ENCODE results near the gene PINK1.

PINK1 gene

GRCh38 chr1:20654104-20654690, 20.9 kb downstream of the PINK1 start:
- Histone ChIP-seq H3K9ac (ENCODE audit: low read length) (no peak overlapping the region), H3K23ac (ENCODE audit: low read length) (no peak overlapping the region), H3K79me2 (ENCODE audit: control insufficient read depth, insufficient read depth, low read length, poor library complexity) (no peaks in the 10 kb centered on the region), H3K79me1 (ENCODE audit: low read length) (no peaks in the 10 kb centered on the region), H2BK5ac (ENCODE audit: low read depth, low read length, poor library complexity) (no peak overlapping the region), H3K9me3 (ENCODE audit: insufficient read depth, low read depth, low read length) (no peaks in the 10 kb centered on the region), H2BK120ac (ENCODE audit: insufficient read depth, low read length, poor library complexity) (no peak overlapping the region), H2AK5ac (ENCODE audit: low read length) (no peak overlapping the region), H3K36me3 (ENCODE audit: control insufficient read depth in 1 of 2, insufficient read depth in 2 of 2, low read length in 2 of 2) (peaks cover 60 to 71% of the 10 kb centered on the region in 2 experiments), H3K4me3 (ENCODE audit: low read depth, low read length) (no peak overlapping the region), H3K18ac (ENCODE audit: low read length) (no peak overlapping the region), H3K14ac (ENCODE audit: low read length) (no peak overlapping the region), H2AFZ (ENCODE audit: insufficient read depth, low read length, poor library complexity) (no peak overlapping the region), H3K27ac (ENCODE audit: low read depth, low read length) (no peak overlapping the region), H3K4me1 (ENCODE audit: control insufficient read depth in 1 of 2, insufficient read depth in 2 of 2, low read length in 2 of 2) (no peaks in the 10 kb centered on the region), H4K8ac (ENCODE audit: low read depth, low read length) (no peak overlapping the region), H2BK12ac (ENCODE audit: low read length) (no peak overlapping the region), H4K91ac (ENCODE audit: low read depth, low read length) (no peak overlapping the region), H3K27me3 (ENCODE audit: insufficient read depth, low read length) (no peaks in the 10 kb centered on the region), H3K4ac (ENCODE audit: low read depth, low read length) (no peak overlapping the region), H3K4me2 (ENCODE audit: low read length) (no peak overlapping the region), H4K12ac (ENCODE audit: low read depth, low read length) (no peak overlapping the region)
- WGBS (ENCODE audit: extremely low coverage, insufficient coverage, insufficient read length) = no CpG with 5 or more reads among the region's 20 CpGs
- DNase-seq = no peak

- no peak overlapping the region for H2BK120ac ChIP-seq (ENCODE audit: insufficient read depth, low read length, poor library complexity)
- peaks cover 7% of the 10 kb centered on the region for H3K79me1 ChIP-seq (ENCODE audit: low read length)
- H3K36me3 ChIP-seq (ENCODE audit: control insufficient read depth in 1 of 2, insufficient read depth in 2 of 2, low read length in 2 of 2) = peaks cover 47 to 59% of the 10 kb centered on the region in 2 experiments
- H3K4ac ChIP-seq (ENCODE audit: low read depth, low read length) = no peak overlapping the region
- no peak overlapping the region for H3K4me3 ChIP-seq (ENCODE audit: low read depth, low read length)
- H3K9me3 ChIP-seq (ENCODE audit: insufficient read depth, low read depth, low read length) = peaks cover 2% of the 10 kb centered on the region
- no peaks in the 10 kb centered on the region for H3K27me3 ChIP-seq (ENCODE audit: insufficient read depth, low read length)
- no peak overlapping the region for H2AK5ac ChIP-seq (ENCODE audit: low read length)
- no peak overlapping the region for H2AFZ ChIP-seq (ENCODE audit: insufficient read depth, low read length, poor library complexity)
- H4K91ac ChIP-seq (ENCODE audit: low read depth, low read length) = no peak overlapping the region
- DNase-seq = no peak
- H3K18ac ChIP-seq (ENCODE audit: low read length) = no peak overlapping the region
- H3K4me1 ChIP-seq (ENCODE audit: control insufficient read depth in 1 of 2, insufficient read depth in 2 of 2, low read length in 2 of 2) = peaks cover 3 to 9% of the 10 kb centered on the region in 2 experiments
- H4K8ac ChIP-seq (ENCODE audit: low read depth, low read length) = no peak overlapping the region
- H3K27ac ChIP-seq (ENCODE audit: low read depth, low read length) = no peak overlapping the region
- H3K9ac ChIP-seq (ENCODE audit: low read length) = no peak overlapping the region
- H3K14ac ChIP-seq (ENCODE audit: low read length) = no peak overlapping the region
- WGBS (ENCODE audit: extremely low coverage, insufficient coverage, insufficient read length) = no CpG with 5 or more reads among the region's 12 CpGs
- H3K79me2 ChIP-seq (ENCODE audit: control insufficient read depth, insufficient read depth, low read length, poor library complexity) = peaks cover 9% of the 10 kb centered on the region
- H3K4me2 ChIP-seq (ENCODE audit: low read length) = no peak overlapping the region
- no peak overlapping the region for H2BK12ac ChIP-seq (ENCODE audit: low read length)
- H3K23ac ChIP-seq (ENCODE audit: low read length) = no peak overlapping the region
- H2BK5ac ChIP-seq (ENCODE audit: low read depth, low read length, poor library complexity) = no peak overlapping the region
- H4K12ac ChIP-seq (ENCODE audit: low read depth, low read length) = no peak overlapping the region
Observed at GRCh38 chr1:20657024-20657423, 23.8 kb downstream of the PINK1 start.

- Histone ChIP-seq H3K27ac (ENCODE audit: low read depth, low read length) (no peak overlapping the region), H3K23ac (ENCODE audit: low read length) (no peak overlapping the region), H2BK12ac (ENCODE audit: low read length) (no peak overlapping the region), H3K4me2 (ENCODE audit: low read length) (no peak overlapping the region), H3K14ac (ENCODE audit: low read length) (no peak overlapping the region), H4K91ac (ENCODE audit: low read depth, low read length) (no peak overlapping the region), H3K9ac (ENCODE audit: low read length) (no peak overlapping the region), H3K4ac (ENCODE audit: low read depth, low read length) (no peak overlapping the region), H3K79me2 (ENCODE audit: control insufficient read depth, insufficient read depth, low read length, poor library complexity) (peaks cover 9% of the 10 kb centered on the region), H3K27me3 (ENCODE audit: insufficient read depth, low read length) (no peaks in the 10 kb centered on the region), H4K8ac (ENCODE audit: low read depth, low read length) (no peak overlapping the region), H3K9me3 (ENCODE audit: insufficient read depth, low read depth, low read length) (peaks cover 2% of the 10 kb centered on the region), H2BK5ac (ENCODE audit: low read depth, low read length, poor library complexity) (no peak overlapping the region), H2AK5ac (ENCODE audit: low read length) (no peak overlapping the region), H2AFZ (ENCODE audit: insufficient read depth, low read length, poor library complexity) (no peak overlapping the region), H3K4me1 (ENCODE audit: control insufficient read depth in 1 of 2, insufficient read depth in 2 of 2, low read length in 2 of 2) (peaks cover 7 to 11% of the 10 kb centered on the region in 2 experiments), H3K18ac (ENCODE audit: low read length) (no peak overlapping the region), H3K4me3 (ENCODE audit: low read depth, low read length) (no peak overlapping the region), H2BK120ac (ENCODE audit: insufficient read depth, low read length, poor library complexity) (no peak overlapping the region), H4K12ac (ENCODE audit: low read depth, low read length) (no peak overlapping the region), H3K36me3 (ENCODE audit: control insufficient read depth in 1 of 2, insufficient read depth in 2 of 2, low read length in 2 of 2) (peaks cover 35 to 46% of the 10 kb centered on the region in 2 experiments), H3K79me1 (ENCODE audit: low read length) (peaks cover 7% of the 10 kb centered on the region)
- no peak for DNase-seq
- no CpG with 5 or more reads among the region's 16 CpGs for WGBS (ENCODE audit: extremely low coverage, insufficient coverage, insufficient read length)
Observed at GRCh38 chr1:20658166-20658915, 25.1 kb downstream of the PINK1 start.

GRCh38 chr1:20660363-20660762, 27.1 kb downstream of the PINK1 start:
- Histone ChIP-seq H3K4me3 (ENCODE audit: low read depth, low read length) (peak overlapping the region; percentile 99), H3K4me2 (ENCODE audit: low read length) (peak overlapping the region; percentile 97), H3K9me3 (ENCODE audit: insufficient read depth, low read depth, low read length) (peaks cover 4% of the 10 kb centered on the region), H4K8ac (ENCODE audit: low read depth, low read length) (peak overlapping the region; percentile 89), H2BK5ac (ENCODE audit: low read depth, low read length, poor library complexity) (no peak overlapping the region), H3K23ac (ENCODE audit: low read length) (no peak overlapping the region), H3K4ac (ENCODE audit: low read depth, low read length) (peak overlapping the region; percentile 94), H4K12ac (ENCODE audit: low read depth, low read length) (peak overlapping the region; percentile 35), H2AK5ac (ENCODE audit: low read length) (no peak overlapping the region), H3K27me3 (ENCODE audit: insufficient read depth, low read length) (no peaks in the 10 kb centered on the region), H2BK120ac (ENCODE audit: insufficient read depth, low read length, poor library complexity) (no peak overlapping the region), H3K4me1 (ENCODE audit: control insufficient read depth in 1 of 2, insufficient read depth in 2 of 2, low read length in 2 of 2) (peaks cover 7 to 11% of the 10 kb centered on the region in 2 experiments), H3K14ac (ENCODE audit: low read length) (peak overlapping the region; percentile 65), H3K79me1 (ENCODE audit: low read length) (peaks cover 7% of the 10 kb centered on the region), H3K27ac (ENCODE audit: low read depth, low read length) (no peak overlapping the region), H3K18ac (ENCODE audit: low read length) (no peak overlapping the region), H2BK12ac (ENCODE audit: low read length) (no peak overlapping the region), H3K9ac (ENCODE audit: low read length) (peak overlapping the region; percentile 99), H2AFZ (ENCODE audit: insufficient read depth, low read length, poor library complexity) (no peak overlapping the region), H3K79me2 (ENCODE audit: control insufficient read depth, insufficient read depth, low read length, poor library complexity) (peaks cover 9% of the 10 kb centered on the region), H4K91ac (ENCODE audit: low read depth, low read length) (no peak overlapping the region), H3K36me3 (ENCODE audit: control insufficient read depth in 1 of 2, insufficient read depth in 2 of 2, low read length in 2 of 2) (peaks cover 18 to 28% of the 10 kb centered on the region in 2 experiments)
- WGBS (ENCODE audit: extremely low coverage, insufficient coverage, insufficient read length) = no CpG with 5 or more reads among the region's 3 CpGs
- no peak for DNase-seq
